Activated T-helper 17 cell treated with anti-CD3 and anti-CD28 coated beads, Interleukin-2, amount 50 U/mL, for 72 hours (primary cell): ENCODE results near the gene OSBPL2. TPM values are rescaled to one million over a fixed set of nuclear protein-coding genes. Genes with fewer than 3 reads are reported as not detected.

Experiments
- ATAC-seq: fragments of 150-1000 bp; cut with Tn5 transposase; replicated peaks from 2 replicates; pipeline ENCODE4 v1.10.0; 2021; ENCODE audit warnings: mild to moderate bottlenecking, moderate library complexity
- H3K27ac Mint-ChIP-seq: one replicate; pipeline ENCODE4 v1.8.0; 2022; ENCODE audit warnings: mixed read lengths
- H3K27me3 Mint-ChIP-seq: one replicate; pipeline ENCODE4 v1.8.0; 2022; ENCODE audit warnings: mixed read lengths
- H3K36me3 Mint-ChIP-seq: one replicate; pipeline ENCODE4 v1.8.0; 2022; ENCODE audit warnings: low read depth, mild to moderate bottlenecking, mixed read lengths
- H3K4me1 Mint-ChIP-seq: one replicate; pipeline ENCODE4 v1.8.0; 2022; ENCODE audit warnings: mixed read lengths
- H3K4me3 Mint-ChIP-seq: one replicate; pipeline ENCODE4 v1.8.0; 2022; ENCODE audit warnings: mild to moderate bottlenecking, mixed read lengths
- H3K9me3 Mint-ChIP-seq: one replicate; pipeline ENCODE4 v1.8.0; 2022; ENCODE audit warnings: mixed read lengths
- total RNA-seq, 2 donors: library from RNA; stranded (reverse); gene quantifications; one replicate each; pipeline ENCODE4 v1.2.3, GENCODE V29; 2022

The OSBPL2 gene
- total RNA-seq, 2 donors from 2014 or later = 25.6 to 34.7 TPM

- no peak for ATAC-seq
- Mint-ChIP-seq H3K36me3 (peaks cover 60% of the 10 kb centered on the region), H3K4me3 (peak overlapping the region; percentile 97), H3K9me3 (no peaks in the 10 kb centered on the region), H3K27me3 (no peaks in the 10 kb centered on the region), H3K4me1 (peaks cover 4% of the 10 kb centered on the region), H3K27ac (peak overlapping the region; percentile 89)
Observed at GRCh38 chr20:62303340-62304226, 65.3 kb downstream of the OSBPL2 start.

GRCh38 chr20:62304331-62305148 is 66.2 kb downstream of the OSBPL2 start:
- Mint-ChIP-seq H3K4me3 (peak overlapping the region; percentile 97), H3K27me3 (no peaks in the 10 kb centered on the region), H3K36me3 (peaks cover 66% of the 10 kb centered on the region), H3K9me3 (no peaks in the 10 kb centered on the region), H3K27ac (peak overlapping the region; percentile 89), H3K4me1 (peaks cover 4% of the 10 kb centered on the region)
- no peak for ATAC-seq

GRCh38 chr20:62305149-62305764 is 66.9 kb downstream of the OSBPL2 start:
- Mint-ChIP-seq H3K36me3 (peaks cover 66% of the 10 kb centered on the region), H3K4me1 (peaks cover 4% of the 10 kb centered on the region), H3K27me3 (no peaks in the 10 kb centered on the region), H3K9me3 (no peaks in the 10 kb centered on the region), H3K27ac (no peak overlapping the region), H3K4me3 (peak overlapping the region; percentile 97)
- ATAC-seq = no peak

- Mint-ChIP-seq H3K4me1 (peaks cover 4% of the 10 kb centered on the region), H3K27ac (no peak overlapping the region), H3K36me3 (peaks cover 66% of the 10 kb centered on the region), H3K4me3 (peak overlapping the region; percentile 97), H3K9me3 (no peaks in the 10 kb centered on the region), H3K27me3 (no peaks in the 10 kb centered on the region)
- no peak for ATAC-seq
Observed at GRCh38 chr20:62305765-62306413, 67.6 kb downstream of the OSBPL2 start.

- no peak overlapping the region for H3K4me3 Mint-ChIP-seq
- no peak overlapping the region for H3K27ac Mint-ChIP-seq
- ATAC-seq = no peak
- H3K36me3 Mint-ChIP-seq = peaks cover 66% of the 10 kb centered on the region
- no peaks in the 10 kb centered on the region for H3K27me3 Mint-ChIP-seq
- no peaks in the 10 kb centered on the region for H3K9me3 Mint-ChIP-seq
- H3K4me1 Mint-ChIP-seq = peaks cover 4% of the 10 kb centered on the region
Observed at GRCh38 chr20:62306414-62307187, 68.3 kb downstream of the OSBPL2 start.

- peaks cover 4% of the 10 kb centered on the region for H3K4me1 Mint-ChIP-seq
- no peak overlapping the region for H3K4me3 Mint-ChIP-seq
- H3K36me3 Mint-ChIP-seq = peaks cover 60% of the 10 kb centered on the region
- H3K27me3 Mint-ChIP-seq = no peaks in the 10 kb centered on the region
- no peaks in the 10 kb centered on the region for H3K9me3 Mint-ChIP-seq
- no peak for ATAC-seq
- no peak overlapping the region for H3K27ac Mint-ChIP-seq
Observed at GRCh38 chr20:62307226-62308101, 69.1 kb downstream of the OSBPL2 start.

GRCh38 chr20:62308102-62308822 is 69.9 kb downstream of the OSBPL2 start:
- ATAC-seq = no peak
- no peak overlapping the region for H3K4me3 Mint-ChIP-seq
- no peaks in the 10 kb centered on the region for H3K9me3 Mint-ChIP-seq
- H3K27ac Mint-ChIP-seq = no peak overlapping the region
- peaks cover 60% of the 10 kb centered on the region for H3K36me3 Mint-ChIP-seq
- no peaks in the 10 kb centered on the region for H3K27me3 Mint-ChIP-seq
- H3K4me1 Mint-ChIP-seq = peaks cover 4% of the 10 kb centered on the region

- Mint-ChIP-seq H3K4me1 (peaks cover 4% of the 10 kb centered on the region), H3K27me3 (no peaks in the 10 kb centered on the region), H3K27ac (no peak overlapping the region), H3K36me3 (peaks cover 49% of the 10 kb centered on the region), H3K9me3 (no peaks in the 10 kb centered on the region), H3K4me3 (no peak overlapping the region)
- no peak for ATAC-seq
Observed at GRCh38 chr20:62309198-62309944, 71.0 kb downstream of the OSBPL2 start.

- H3K36me3 Mint-ChIP-seq = peaks cover 41% of the 10 kb centered on the region
- H3K27ac Mint-ChIP-seq = no peak overlapping the region
- H3K4me1 Mint-ChIP-seq = peaks cover 4% of the 10 kb centered on the region
- no peaks in the 10 kb centered on the region for H3K9me3 Mint-ChIP-seq
- H3K27me3 Mint-ChIP-seq = no peaks in the 10 kb centered on the region
- no peak for ATAC-seq
- H3K4me3 Mint-ChIP-seq = no peak overlapping the region
Observed at GRCh38 chr20:62309947-62310756, 71.8 kb downstream of the OSBPL2 start.

GRCh38 chr20:62310757-62311121 is 72.4 kb downstream of the OSBPL2 start:
- Mint-ChIP-seq H3K27ac (no peak overlapping the region), H3K4me3 (no peak overlapping the region), H3K9me3 (no peaks in the 10 kb centered on the region), H3K27me3 (no peaks in the 10 kb centered on the region), H3K4me1 (no peaks in the 10 kb centered on the region), H3K36me3 (peaks cover 35% of the 10 kb centered on the region)
- no peak for ATAC-seq

GRCh38 chr20:62311150-62311549 is 72.8 kb downstream of the OSBPL2 start:
- ATAC-seq = no peak
- no peak overlapping the region for H3K27ac Mint-ChIP-seq
- no peaks in the 10 kb centered on the region for H3K27me3 Mint-ChIP-seq
- H3K4me1 Mint-ChIP-seq = no peaks in the 10 kb centered on the region
- peaks cover 31% of the 10 kb centered on the region for H3K36me3 Mint-ChIP-seq
- H3K4me3 Mint-ChIP-seq = no peak overlapping the region
- no peaks in the 10 kb centered on the region for H3K9me3 Mint-ChIP-seq
